H54 (cell line): ENCODE results near the gene MTF1.
"Not testable (repeated sequence)": the region's sequence is repeated elsewhere in the genome, so short reads cannot be mapped to it uniquely, and the experiment has no call there.

Experiments used
- DNase-seq: peaks from one replicate; pipeline ENCODE4 v3.0.0; 2011; ENCODE audit warnings: low spot score, mixed read lengths; ENCODE audit not compliant: insufficient read length
- FAIRE-seq: peaks from 3 replicates; lab custom pipeline; 2011; peaks lifted over from hg19 to GRCh38; lab: Jason Lieb, UNC
- POLR2A ChIP-seq: IDR thresholded peaks from 2 replicates; pipeline ENCODE4 v1.6.1; 2011; ENCODE audit warnings: low read depth, mild to moderate bottlenecking, low read length

Gene MTF1

GRCh38 chr1:37859507-37860345 is at the start of gene MTF1:
MTF1 (minus strand) TSS chr1:37859592; CDS start chr1:37857658, 1,934 bp downstream.
- peak; percentile 94 for DNase-seq
- peak; percentile 74 for TF ChIP-seq POLR2A
- FAIRE-seq = peak; percentile 84

GRCh38 chr1:37908531-37908930 is 49.1 kb upstream of the MTF1 start:
- FAIRE-seq, DNase-seq: not testable (repeated sequence)

DNA sequence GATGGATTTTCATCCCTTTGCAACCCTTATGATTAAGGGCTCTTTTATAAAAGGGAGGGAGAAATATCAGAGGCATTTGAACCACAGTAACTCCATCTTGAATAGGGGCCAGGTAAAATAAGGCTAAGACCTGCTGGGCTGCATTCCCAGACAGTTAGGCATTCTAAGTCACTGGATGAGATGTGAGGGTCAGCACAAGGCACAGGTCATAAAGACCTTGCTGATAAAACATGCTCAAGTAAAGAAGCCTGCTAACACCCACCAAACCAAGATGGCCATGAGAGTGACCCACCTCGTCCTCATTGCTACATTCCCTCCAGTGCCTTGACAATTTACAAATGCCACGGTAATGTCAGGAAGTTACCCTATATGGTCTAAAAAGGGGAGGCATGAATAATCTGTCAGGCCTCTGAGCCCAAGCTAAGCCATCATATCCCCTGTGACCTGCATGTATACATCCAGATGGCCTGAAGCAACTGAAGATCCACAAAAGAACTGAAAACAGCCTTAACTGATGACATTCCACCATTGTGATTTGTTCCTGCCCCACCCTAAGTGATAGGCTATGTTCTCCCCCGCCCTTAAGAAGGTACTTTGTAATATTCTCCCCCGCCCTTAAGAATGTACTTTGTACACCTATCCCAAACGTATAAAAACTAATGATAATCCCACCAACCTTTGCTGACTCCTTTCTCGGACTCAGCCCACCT is 48.2 kb upstream of the MTF1 start:
- not testable (repeated sequence) for DNase-seq, FAIRE-seq

GRCh38 chr1:37906591-37906990 is 47.2 kb upstream of the MTF1 start:
- DNase-seq, FAIRE-seq: not testable (repeated sequence)

- FAIRE-seq (no peak), DNase-seq (no peak)
- TF ChIP-seq POLR2A = no peak
These were observed 46.3 kb upstream of the MTF1 start for GRCh38 chr1:37905727-37906126.

- not testable (repeated sequence) for FAIRE-seq, DNase-seq
These were observed 44.5 kb upstream of the MTF1 start for GRCh38 chr1:37903921-37904320.

- no peak for DNase-seq
- no peak for TF ChIP-seq POLR2A
- FAIRE-seq = no peak
These were observed 43.6 kb upstream of the MTF1 start for GRCh38 chr1:37902983-37903382.

DNA sequence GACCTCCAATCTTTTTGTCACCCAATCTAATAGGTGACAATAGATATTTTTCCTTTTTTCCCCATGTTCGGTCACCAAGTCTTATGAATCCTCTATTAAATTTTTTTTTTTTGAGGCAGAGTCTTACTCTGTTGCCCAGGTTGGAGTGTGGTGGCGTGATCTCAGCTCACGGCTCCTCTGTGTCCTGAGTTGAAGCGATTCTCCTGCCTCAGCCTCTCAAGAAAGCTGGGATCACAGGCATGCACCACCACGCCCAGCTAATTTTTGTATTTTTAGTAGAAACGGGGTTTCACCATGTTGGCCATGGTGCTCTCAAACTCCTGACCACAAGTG is 42.5 kb upstream of the MTF1 start:
- DNase-seq (no peak), FAIRE-seq (no peak)
- TF ChIP-seq POLR2A = no peak

DNA sequence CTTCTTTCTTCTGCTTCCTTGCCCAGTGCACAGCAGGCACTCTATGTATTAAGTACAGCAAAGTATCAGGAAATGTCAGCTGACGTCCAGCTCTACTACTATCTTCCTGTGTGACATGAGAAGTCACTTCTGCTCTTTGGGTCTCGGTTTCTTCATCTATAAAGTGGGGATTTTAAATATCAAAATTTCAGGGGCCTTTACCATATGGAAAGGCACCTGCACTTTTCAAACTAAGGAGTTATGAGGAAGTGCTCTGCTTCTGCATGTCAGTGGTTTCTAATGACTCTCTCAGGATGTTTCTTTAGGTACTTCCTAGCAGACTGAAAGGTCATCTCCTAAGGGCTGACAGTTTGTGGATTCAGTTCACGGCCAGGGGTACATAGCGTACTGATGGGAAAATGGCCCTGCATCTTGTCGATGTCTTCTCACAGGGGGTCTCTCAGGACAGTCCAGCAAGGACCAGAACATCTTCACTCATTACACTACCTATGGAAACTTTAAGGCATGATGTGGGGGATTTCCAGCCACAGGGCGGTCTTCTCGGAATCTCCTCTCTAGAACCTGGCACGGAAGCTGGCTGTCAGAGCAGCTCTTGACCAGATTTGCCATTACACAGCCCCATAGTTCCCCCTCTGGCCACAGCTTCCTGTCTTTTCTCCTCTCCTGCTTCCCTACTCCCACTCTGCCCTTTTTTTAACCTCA is 42.0 kb upstream of the MTF1 start:
- TF ChIP-seq POLR2A = no peak
- FAIRE-seq (no peak), DNase-seq (no peak)

DNA sequence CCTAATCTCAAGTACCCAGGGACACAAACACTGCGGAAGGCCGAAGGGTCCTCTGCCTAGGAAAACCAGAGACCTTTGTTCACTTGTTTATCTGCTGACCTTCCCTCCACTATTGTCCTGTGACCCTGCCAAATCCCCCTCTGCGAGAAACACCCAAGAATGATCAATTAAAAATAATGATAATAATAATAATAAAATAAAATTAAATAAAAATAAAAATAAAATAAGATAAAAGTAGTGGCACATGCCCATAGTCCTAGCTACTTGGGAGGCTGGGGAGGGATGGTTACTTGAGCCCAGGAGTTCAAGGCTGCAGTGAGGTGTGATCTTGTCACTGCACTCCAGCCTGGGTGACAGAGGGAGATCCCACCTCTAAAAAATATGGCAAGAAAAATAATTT is 38.2 kb upstream of the MTF1 start:
- FAIRE-seq, DNase-seq: not testable (repeated sequence)

GRCh38 chr1:37893673-37894072 is 34.3 kb upstream of the MTF1 start:
- no peak for DNase-seq
- TF ChIP-seq POLR2A = no peak
- FAIRE-seq = no peak

- DNase-seq = no peak
- FAIRE-seq = no peak
- no peak for TF ChIP-seq POLR2A
These were observed 33.0 kb upstream of the MTF1 start for GRCh38 chr1:37892151-37893047.

DNA sequence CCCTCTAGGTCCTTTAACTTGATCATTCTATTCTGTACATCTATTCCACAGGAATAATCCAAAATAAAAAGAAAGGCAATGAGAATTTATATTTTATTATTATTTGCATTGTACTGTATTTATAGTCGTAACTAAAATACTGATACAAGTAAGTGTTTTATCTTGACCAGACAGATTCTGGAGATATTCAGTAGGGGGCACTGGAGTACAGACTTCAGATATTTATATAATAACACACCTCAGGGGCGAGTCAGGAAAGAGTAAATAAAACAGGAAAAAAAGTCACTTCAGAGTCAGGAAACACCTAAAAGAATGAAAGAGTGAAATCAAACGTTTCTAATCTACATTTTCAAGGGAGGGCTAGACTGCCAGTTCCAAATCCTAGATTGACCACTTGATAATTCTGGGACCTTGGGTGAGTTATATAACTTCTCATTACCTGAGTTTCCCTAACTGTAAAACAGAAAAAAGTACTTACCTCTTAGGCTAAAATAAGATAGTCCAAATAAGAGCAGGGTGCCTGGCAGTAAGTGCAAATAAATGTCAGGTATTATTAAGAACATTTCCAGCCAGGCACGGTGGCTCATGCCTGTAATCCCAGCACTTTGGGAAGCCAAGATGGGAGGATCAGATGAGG is 31.1 kb upstream of the MTF1 start:
- FAIRE-seq = no peak
- DNase-seq = peak; percentile 22
- TF ChIP-seq POLR2A = no peak
